GM18498 (cell line): ENCODE results near the gene GABRR3.

Source experiments
- ATAC-seq: cut with Tn5 transposase; IDR thresholded peaks from one replicate; pipeline ENCODE4 v1.9.1; 2021; ENCODE audit warnings: mild to moderate bottlenecking, moderate library complexity; ENCODE audit not compliant: unreplicated experiment

GABRR3 gene

GRCh38 chr3:97992547-97993173, 42.5 kb downstream of the GABRR3 start:
- no peak for ATAC-seq

GRCh38 chr3:97991293-97991682, 43.8 kb downstream of the GABRR3 start:
- ATAC-seq: no peak

DNA sequence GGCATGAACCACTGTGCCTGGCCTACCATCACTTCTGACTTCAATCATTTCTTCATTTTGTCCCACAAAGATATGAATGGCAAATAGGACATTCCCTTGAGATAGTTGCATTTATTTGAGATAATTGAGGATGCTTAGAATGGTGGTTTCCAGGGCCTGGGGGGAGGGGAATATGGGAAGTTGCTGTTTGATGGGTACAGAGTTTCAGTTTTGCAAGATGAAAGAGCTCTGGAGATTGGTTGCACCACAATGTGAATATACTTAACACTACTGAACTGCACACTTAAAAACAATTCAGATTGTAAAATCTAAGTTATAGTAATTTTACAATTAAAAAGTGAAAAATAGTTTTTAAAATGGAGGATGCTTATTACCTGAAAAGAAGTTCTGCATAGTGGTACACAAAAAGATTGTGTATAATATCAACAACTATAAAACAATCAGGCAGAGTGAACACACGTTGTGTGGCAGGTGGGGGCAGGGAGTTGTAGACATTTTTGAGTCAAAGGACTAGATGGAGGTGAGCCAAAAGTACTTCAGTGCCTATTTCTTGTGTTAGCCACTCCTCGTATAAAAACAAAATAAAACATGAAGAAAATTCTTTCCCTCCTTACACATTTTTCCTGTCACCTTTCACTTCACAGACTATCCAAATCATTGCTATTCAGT, 44.4 kb downstream of the GABRR3 start:
- ATAC-seq: no peak

GRCh38 chr3:97988784-97989568, 46.1 kb downstream of the GABRR3 start:
- ATAC-seq: no peak

- no peak for ATAC-seq
Measured at GRCh38 chr3:97987306-97987705, 47.8 kb downstream of the GABRR3 start.

DNA sequence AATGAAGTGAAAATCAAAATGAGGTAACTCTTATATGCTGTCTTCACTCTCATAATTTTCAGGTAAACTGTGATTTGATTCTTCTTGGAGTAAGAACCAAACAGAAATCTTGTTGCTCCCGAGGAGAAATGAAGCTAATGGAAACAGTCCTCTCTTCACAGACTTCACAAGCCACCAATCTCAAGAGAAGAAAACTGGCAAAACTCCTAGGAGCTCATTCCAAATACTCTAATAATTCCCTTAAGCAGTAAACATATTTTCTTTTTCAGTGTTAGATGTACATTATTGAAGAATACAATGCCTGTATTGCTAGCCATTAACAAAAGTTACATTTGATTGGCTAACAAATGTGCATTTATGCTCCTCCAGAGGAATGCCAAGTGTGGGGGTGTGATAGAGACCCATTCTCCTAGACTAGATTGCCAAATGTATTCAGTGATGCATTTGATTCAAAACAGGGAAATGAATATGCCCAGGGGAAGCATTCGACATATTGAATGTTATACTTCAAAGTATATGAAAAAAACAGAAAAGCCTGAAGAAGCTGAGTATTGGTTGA, 51.1 kb downstream of the GABRR3 start:
- no peak for ATAC-seq

DNA sequence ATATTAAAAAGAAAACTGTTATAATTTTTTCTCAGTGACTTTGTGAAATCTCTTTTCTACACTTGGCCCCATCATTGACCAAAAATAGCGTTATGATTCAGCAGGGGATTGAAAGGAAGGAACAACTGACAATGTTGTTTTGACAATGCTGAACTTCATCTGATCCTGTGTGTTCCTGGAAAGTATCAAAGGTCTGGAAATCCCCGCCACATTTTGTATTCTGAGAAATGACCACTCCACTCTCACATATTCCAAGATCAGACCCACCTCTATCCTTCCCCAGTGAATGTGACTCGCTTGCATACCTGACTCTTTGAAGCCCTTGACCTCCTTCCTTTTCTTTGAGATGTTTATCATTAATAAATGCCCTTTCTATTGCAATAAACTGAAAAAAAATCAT, 53.2 kb downstream of the GABRR3 start:
- no peak for ATAC-seq

DNA sequence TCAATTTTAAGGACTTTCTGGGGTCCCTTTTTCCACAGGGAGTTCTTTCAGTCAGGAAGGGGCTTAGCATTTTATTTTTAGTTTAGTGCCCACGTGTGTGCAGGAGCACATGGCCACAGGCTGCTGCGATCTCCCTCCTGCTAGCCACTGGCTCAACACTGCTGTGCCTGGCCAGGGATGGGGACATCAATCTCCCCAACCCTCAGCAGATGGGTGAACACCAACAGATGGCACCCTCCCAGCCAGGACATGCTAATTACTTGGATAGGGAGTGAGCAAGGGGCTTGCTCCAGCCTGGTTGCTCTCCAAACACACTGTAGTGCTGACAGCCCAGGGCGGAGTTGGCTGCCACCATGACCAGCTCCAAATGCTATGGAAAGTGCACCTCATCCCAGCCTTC, 55.5 kb downstream of the GABRR3 start:
- ATAC-seq: no peak

- no peak for ATAC-seq
Measured at GRCh38 chr3:97975466-97975865, 59.6 kb downstream of the GABRR3 start.

GRCh38 chr3:97974996-97975395, 60.1 kb downstream of the GABRR3 start:
- ATAC-seq: no peak

GRCh38 chr3:97972976-97973375, 62.1 kb downstream of the GABRR3 start:
- no peak for ATAC-seq

- peak; percentile 93 for ATAC-seq
Measured at GRCh38 chr3:97971679-97972567, 63.2 kb downstream of the GABRR3 start, which contains the start of gene RIOX2. Gene RIOX2, minus strand, starts transcription at chr3:97972431. Its CDS starts 4,838 bp downstream, at chr3:97967593.

- no peak for ATAC-seq
Measured at GRCh38 chr3:97970956-97971620, 64.0 kb downstream of the GABRR3 start.

GRCh38 chr3:97970156-97970555, 65.0 kb downstream of the GABRR3 start:
- no peak for ATAC-seq

GRCh38 chr3:97969541-97969940, 65.6 kb downstream of the GABRR3 start:
- ATAC-seq: no peak

DNA sequence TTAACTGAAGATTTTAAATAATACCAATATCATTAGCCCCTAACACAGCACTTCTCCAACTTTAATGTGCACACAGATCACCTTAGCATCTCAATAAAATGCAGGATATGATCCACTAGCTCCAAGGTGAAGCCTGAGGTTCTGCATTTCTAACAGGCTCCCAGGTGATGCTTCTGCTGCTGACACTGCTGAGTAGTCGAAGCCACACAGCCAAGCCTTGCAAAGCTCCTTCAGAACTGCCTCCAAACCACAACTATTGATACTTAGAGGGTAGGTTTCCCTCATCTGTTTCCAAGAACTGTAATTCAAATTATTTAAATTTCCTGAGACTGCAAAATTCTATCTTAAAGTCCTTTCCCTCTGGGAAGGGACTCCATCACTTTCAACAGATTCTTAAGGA, 66.7 kb downstream of the GABRR3 start:
- no peak for ATAC-seq

DNA sequence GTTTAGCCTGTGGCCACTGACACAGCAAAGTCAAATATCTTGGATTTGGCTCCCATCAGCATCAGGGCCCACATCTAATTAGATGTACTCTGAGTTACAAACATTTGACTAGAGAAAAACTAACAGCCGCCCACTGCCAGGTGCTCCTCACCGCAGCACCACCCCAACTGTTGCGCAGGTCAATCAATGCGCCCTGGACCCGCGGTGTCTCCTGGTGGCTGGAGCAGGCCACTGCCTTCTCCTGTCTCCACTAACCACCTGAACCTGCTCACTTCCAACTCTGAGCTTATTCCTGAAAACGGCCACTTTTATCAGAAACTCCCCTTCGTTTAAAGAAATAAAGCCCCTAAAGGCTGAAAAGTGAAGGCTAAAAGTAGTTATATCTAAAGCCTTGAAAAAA, 67.1 kb downstream of the GABRR3 start:
- no peak for ATAC-seq

GRCh38 chr3:97960993-97961766, 73.9 kb downstream of the GABRR3 start:
- ATAC-seq: no peak

- no peak for ATAC-seq
Measured at GRCh38 chr3:97960551-97960950, 74.6 kb downstream of the GABRR3 start.
